OCI-LY7 (cell line): Measurements from ENCODE around the gene CNTN4. TPM values are rescaled to one million over a fixed set of nuclear protein-coding genes. Genes with fewer than 3 reads are reported as not detected.

Experiments used
- BruUV-seq: library from RNA; stranded (reverse); fragments of 400-500 nt; replicated peaks from 2 replicates; lab custom pipeline; 2021; lab: Mats Ljungman, UMichigan
- CTCF ChIA-PET: fragments of 300-600 bp; sonication (Branson Sonifier 250); formaldehyde crosslinking; loops from one replicate; lab custom pipeline; 2022; ENCODE audit warnings: antibody characterized with exemption; ENCODE audit not compliant: unreplicated experiment; lab: Charles Lee
- POLR2A ChIA-PET: fragments of 300-600 bp; sonication (Branson Sonifier 250); formaldehyde crosslinking; loops from one replicate; lab custom pipeline; 2022; ENCODE audit warnings: antibody characterized with exemption; lab: Charles Lee
- DNase-seq: peaks from one replicate; pipeline ENCODE4 v3.0.0-alpha.2; 2015; ENCODE audit warnings: low spot score
- H2AFZ ChIP-seq: fragments of 200-600 bp; sonication (generic), shearing (Covaris generic); 2 replicates; pipeline ENCODE4 v1.6.1; 2014; ENCODE audit warnings: mild to moderate bottlenecking, antibody characterized with exemption, low read length, moderate library complexity
- H3K27ac ChIP-seq: fragments of 200-600 bp; sonication (generic); 2 replicates; pipeline ENCODE4 v1.5.1; 2014; ENCODE audit warnings: mixed run types, low read depth, mild to moderate bottlenecking, moderate library complexity, low read length, inconsistent platforms; ENCODE audit not compliant: poor library complexity, severe bottlenecking
- H3K36me3 ChIP-seq: fragments of 200-600 bp; sonication (generic); 2 replicates; pipeline ENCODE4 v1.6.1; 2014; ENCODE audit warnings: mild to moderate bottlenecking, antibody characterized with exemption, low read length, moderate library complexity, mixed read lengths; ENCODE audit not compliant: insufficient read depth
- H3K4me1 ChIP-seq: fragments of 200-600 bp; sonication (generic); 2 replicates; pipeline ENCODE4 v1.5.1; 2014; ENCODE audit warnings: mild to moderate bottlenecking, low read length; ENCODE audit not compliant: insufficient read depth, poor library complexity, severe bottlenecking
- H3K4me2 ChIP-seq: fragments of 200-600 bp; sonication (generic); 2 replicates; pipeline ENCODE4 v1.6.1; 2014; ENCODE audit warnings: mild to moderate bottlenecking, low read length
- H3K4me3 ChIP-seq: fragments of 200-600 bp; sonication (generic); 2 replicates; pipeline ENCODE4 v1.5.1; 2014; ENCODE audit warnings: mild to moderate bottlenecking, low read depth, low read length; ENCODE audit not compliant: poor library complexity, severe bottlenecking
- H3K79me2 ChIP-seq: fragments of 200-600 bp; sonication (generic); 2 replicates; pipeline ENCODE4 v1.6.1; 2016; ENCODE audit warnings: low read depth, mild to moderate bottlenecking, low read length, moderate library complexity, mixed read lengths; ENCODE audit not compliant: insufficient read depth
- H3K9me2 ChIP-seq: fragments of 200-600 bp; sonication (generic); 2 replicates; pipeline ENCODE4 v1.6.1; 2016; ENCODE audit warnings: mild to moderate bottlenecking, low read length, mixed read lengths; ENCODE audit not compliant: insufficient read depth
- H3K9me3 ChIP-seq: fragments of 200-600 bp; sonication (generic); 2 replicates; pipeline ENCODE4 v1.6.1; 2014; ENCODE audit warnings: mild to moderate bottlenecking, mixed run types, low read length, mixed read lengths
- H4K20me1 ChIP-seq: fragments of 200-600 bp; sonication (generic); 2 replicates; pipeline ENCODE4 v1.6.1; 2014; ENCODE audit warnings: mild to moderate bottlenecking, antibody characterized with exemption, low read length, moderate library complexity, mixed read lengths; ENCODE audit not compliant: insufficient read depth
- CTCF ChIP-seq: fragments of 200-600 bp; sonication (generic); conservative IDR thresholded peaks from 2 replicates; pipeline ENCODE4 v1.5.1; 2014; ENCODE audit warnings: mild to moderate bottlenecking, antibody characterized with exemption, low read length, moderate library complexity, mixed read lengths
- EZH2phosphoT487 ChIP-seq: fragments of 200-600 bp; sonication (generic); IDR thresholded peaks from 2 replicates; pipeline ENCODE4 v1.6.1; 2018; ENCODE audit warnings: low read depth, borderline replicate concordance, mild to moderate bottlenecking, mixed run types, antibody characterized with exemption, low read length, moderate library complexity, mixed read lengths
- intact Hi-C: fragments of 100-400 bp; cut with micrococcal nuclease; formaldehyde crosslinking; loops from one replicate; pipeline ENCODE4 v1.10.0; 2022; ENCODE audit not compliant: unreplicated experiment
- total RNA-seq, 2 experiments: library from RNA; depleted of rRNA in 1 of 2; stranded (reverse); fragments of >200 nt in 1 of 2; shearing (Covaris generic) in 1 of 2; gene quantifications; 2 replicates each; pipeline ENCODE4 v1.2.3, GENCODE V29; 2014 to 2022

CNTN4 gene
- total RNA-seq, 2 experiments from 2014 or later, result not detected

GRCh38 chr3:2099779-2100191 is 1.1 kb downstream of the CNTN4 start:
- no peaks in the 10 kb centered on the region for H3K79me2 ChIP-seq
- no peaks in the 10 kb centered on the region for H3K4me1 ChIP-seq
- TF ChIP-seq EZH2phosphoT487 (no peak), CTCF (no peak)
- no peaks in the 10 kb centered on the region for H3K9me2 ChIP-seq
- H3K4me2 ChIP-seq, result no peak overlapping the region
- no TSS peak for BruUV-seq
- ChIA-PET CTCF (no interaction called here), POLR2A (no interaction called here)
- H4K20me1 ChIP-seq, result no peaks in the 10 kb centered on the region
- H2AFZ ChIP-seq, result no peak overlapping the region
- no peak overlapping the region for H3K4me3 ChIP-seq
- intact Hi-C loops, result no loop called here
- no peaks in the 10 kb centered on the region for H3K36me3 ChIP-seq
- DNase-seq, result no peak
- H3K9me3 ChIP-seq, result no peaks in the 10 kb centered on the region
- no peak overlapping the region for H3K27ac ChIP-seq

DNA sequence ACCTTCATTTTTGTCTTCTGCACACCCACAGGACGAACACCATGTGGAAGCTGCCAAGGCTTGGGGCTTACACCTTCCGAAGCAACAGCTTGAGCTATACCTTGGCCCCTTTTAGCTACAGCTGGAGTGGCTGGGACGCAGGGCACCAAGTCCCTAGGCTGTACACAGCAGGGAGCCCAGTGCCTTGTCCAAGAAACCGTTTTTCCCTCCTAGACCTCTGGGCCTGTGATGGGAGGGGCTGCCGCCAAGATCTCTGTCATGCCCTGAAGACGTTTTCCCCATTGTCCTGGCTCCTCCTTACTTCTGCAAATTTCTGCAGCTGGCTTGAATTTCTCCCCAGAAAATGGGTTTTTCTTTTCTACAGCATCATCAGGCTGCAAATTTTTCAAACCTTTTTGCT is 7.8 kb downstream of the CNTN4 start:
- CTCF ChIA-PET, result no interaction called here
- Histone ChIP-seq H3K79me2 (no peaks in the 10 kb centered on the region), H3K4me1 (no peaks in the 10 kb centered on the region), H3K4me3 (no peak overlapping the region), H3K4me2 (no peak overlapping the region), H3K9me3 (no peaks in the 10 kb centered on the region), H2AFZ (no peak overlapping the region), H3K36me3 (no peaks in the 10 kb centered on the region), H3K9me2 (no peaks in the 10 kb centered on the region), H4K20me1 (no peaks in the 10 kb centered on the region), H3K27ac (no peak overlapping the region)
- POLR2A ChIA-PET, result no interaction called here
- BruUV-seq, result no TSS peak
- intact Hi-C loops, result no loop called here
- DNase-seq, result no peak
- TF ChIP-seq CTCF (no peak), EZH2phosphoT487 (no peak)

DNA sequence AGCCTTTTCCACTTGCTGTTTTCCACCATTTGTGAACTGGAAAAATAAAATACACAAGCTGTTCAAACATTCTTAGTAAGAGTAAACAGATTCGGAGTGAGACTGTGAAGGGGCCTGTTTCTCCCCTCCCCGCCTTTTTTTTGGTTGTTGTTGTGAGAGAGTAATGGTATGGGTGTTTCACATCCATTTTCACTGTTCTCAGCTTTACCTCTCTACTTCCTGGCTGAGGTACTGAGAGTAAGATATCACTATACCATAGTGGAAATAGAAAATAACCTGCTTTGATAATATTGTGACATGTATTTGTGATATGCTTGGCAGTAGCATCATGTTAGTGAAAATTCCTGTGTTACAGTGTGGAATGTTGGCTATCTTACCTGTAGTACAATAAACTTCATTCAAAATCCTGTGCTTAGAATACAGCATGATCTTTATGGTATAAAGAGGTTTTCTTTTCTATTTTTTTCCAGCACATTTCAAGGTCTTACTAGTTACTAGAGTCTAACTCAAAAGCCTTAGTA is 12.0 kb downstream of the CNTN4 start:
- no peak for TF ChIP-seq EZH2phosphoT487
- TF ChIP-seq CTCF, result no peak
- ChIA-PET POLR2A (interaction anchor here (0.6 kb wide), 1 partner anchor 9 kb away, joined by 3 read pairs; no protein-coding TSS in a partner anchor), CTCF (no interaction called here)
- H3K4me1 ChIP-seq, result no peaks in the 10 kb centered on the region
- no peaks in the 10 kb centered on the region for H4K20me1 ChIP-seq
- DNase-seq, result no peak
- no TSS peak for BruUV-seq
- H3K4me3 ChIP-seq, result no peak overlapping the region
- no peaks in the 10 kb centered on the region for H3K36me3 ChIP-seq
- H3K9me2 ChIP-seq, result no peaks in the 10 kb centered on the region
- H3K27ac ChIP-seq, result no peak overlapping the region
- intact Hi-C loops, result no loop called here
- H2AFZ ChIP-seq, result no peak overlapping the region
- H3K4me2 ChIP-seq, result no peak overlapping the region
- no peaks in the 10 kb centered on the region for H3K9me3 ChIP-seq
- no peaks in the 10 kb centered on the region for H3K79me2 ChIP-seq
